A673 (cell line): ENCODE measurements around the gene EXOG.

ENCODE experiments used
- CTCF ChIP-seq: fragments of 300-800, 200-600 bp; sonication (generic); conservative IDR thresholded peaks from 2 replicates; pipeline ENCODE4 v1.5.1; 2017; ENCODE audit warnings: low read depth, mild to moderate bottlenecking, antibody characterized with exemption, low read length, moderate library complexity, mixed read lengths
- EZH2 ChIP-seq: fragments of 200-600 bp; sonication (generic); IDR thresholded peaks from 2 replicates; pipeline ENCODE4 v1.6.1; 2017; ENCODE audit warnings: borderline replicate concordance, low read depth, mild to moderate bottlenecking, mixed read lengths, antibody characterized with exemption, low read length; ENCODE audit not compliant: poor library complexity, severe bottlenecking

- TF ChIP-seq CTCF = no peak
- no peak for TF ChIP-seq EZH2
These were observed 45.7 kb downstream of the EXOG start for GRCh38 chr3:38541806-38542205.
